WTC11 (cell line): Measurements from ENCODE around the gene UBP1. TPM values are rescaled to one million over a fixed set of nuclear protein-coding genes. Genes with fewer than 3 reads are reported as not detected.

Experiments
- ATAC-seq: fragments of 200-7000 bp; cut with Tn5 transposase; 2 replicates; pipeline ENCODE4 v1.10.0; 2021; ENCODE audit warnings: mild to moderate bottlenecking, moderate library complexity
- CTCF ChIA-PET: fragments of 300-600 bp; sonication (Branson Sonifier 250); formaldehyde crosslinking; loops from one replicate; lab custom pipeline; 2021; ENCODE audit warnings: antibody characterized with exemption; lab: Charles Lee
- POLR2A ChIA-PET: fragments of 350-600 bp; sonication (Branson Sonifier 250); formaldehyde crosslinking; loops from one replicate; lab custom pipeline; 2021; ENCODE audit warnings: antibody characterized with exemption; lab: Charles Lee
- DNase-seq: peaks from one replicate; pipeline ENCODE4 v3.0.0; 2021; ENCODE audit warnings: low spot score
- H3K27ac Mint-ChIP-seq: 2 replicates; pipeline ENCODE4 v1.8.0; 2021; ENCODE audit warnings: mixed read lengths
- H3K27me3 Mint-ChIP-seq: 2 replicates; pipeline ENCODE4 v1.8.0; 2021; ENCODE audit warnings: low read depth, mild to moderate bottlenecking, moderate library complexity, mixed read lengths
- H3K36me3 Mint-ChIP-seq: 2 replicates; pipeline ENCODE4 v1.8.0; 2021; ENCODE audit warnings: mixed read lengths
- H3K4me1 Mint-ChIP-seq: 2 replicates; pipeline ENCODE4 v1.8.0; 2022; ENCODE audit warnings: mixed read lengths
- H3K4me3 Mint-ChIP-seq: 2 replicates; pipeline ENCODE4 v1.8.0; 2021; ENCODE audit warnings: mild to moderate bottlenecking, moderate library complexity, mixed read lengths
- H3K9me3 Mint-ChIP-seq: 2 replicates; pipeline ENCODE4 v1.8.0; 2021; ENCODE audit warnings: mixed read lengths
- ATF1 ChIP-seq: sonication (generic); formaldehyde crosslinking; IDR thresholded peaks from 2 replicates; pipeline ENCODE4 v1.8.1; 2023; ENCODE audit warnings: mild to moderate bottlenecking, moderate library complexity, missing genetic modification reagents
- CTCF ChIP-seq: fragments of 200-600 bp; IDR thresholded peaks from 2 replicates; pipeline ENCODE4 v1.8.0; 2022; ENCODE audit warnings: antibody characterized with exemption
- FOXK1 ChIP-seq: sonication (generic); formaldehyde crosslinking; IDR thresholded peaks from 2 replicates; pipeline ENCODE4 v1.8.0; 2022; ENCODE audit warnings: mild to moderate bottlenecking, moderate library complexity, missing genetic modification reagents
- GRHL2 ChIP-seq: fragments of 250-450 bp; sonication (Bioruptor Pico); IDR thresholded peaks from 2 replicates; pipeline ENCODE4 v1.8.0; 2022; ENCODE audit warnings: mild to moderate bottlenecking, moderate library complexity; ENCODE audit not compliant: insufficient replicate concordance, severe bottlenecking
- GTF2I ChIP-seq: fragments of 250-450 bp; sonication (Bioruptor Pico); conservative IDR thresholded peaks from 2 replicates; pipeline ENCODE4 v1.4.0; 2021; ENCODE audit warnings: mild to moderate bottlenecking
- JAZF1 ChIP-seq: fragments of 250-450 bp; sonication (Bioruptor Pico); IDR thresholded peaks from 2 replicates; pipeline ENCODE4 v1.9.0; 2021; ENCODE audit warnings: moderate library complexity, mild to moderate bottlenecking, inconsistent platforms
- MXD4 ChIP-seq: fragments of 250-450 bp; sonication (Bioruptor Pico); IDR thresholded peaks from 2 replicates; pipeline ENCODE4 v1.8.0; 2021; ENCODE audit warnings: mild to moderate bottlenecking, moderate library complexity, borderline replicate concordance
- NR1H2 ChIP-seq: sonication (generic); formaldehyde crosslinking; IDR thresholded peaks from 2 replicates; pipeline ENCODE4 v1.9.0; 2021; ENCODE audit warnings: mild to moderate bottlenecking, moderate library complexity, missing genetic modification reagents
- NR2C2 ChIP-seq: sonication (generic); formaldehyde crosslinking; IDR thresholded peaks from 2 replicates; pipeline ENCODE4 v1.8.0; 2022; ENCODE audit warnings: mild to moderate bottlenecking, missing genetic modification reagents
- PRDM15 ChIP-seq: sonication (generic); formaldehyde crosslinking; IDR thresholded peaks from 2 replicates; pipeline ENCODE4 v1.8.0; 2022; ENCODE audit warnings: missing genetic modification reagents
- PRRX2 ChIP-seq: fragments of 250-450 bp; sonication (Bioruptor Pico); IDR thresholded peaks from 2 replicates; pipeline ENCODE4 v1.8.0; 2021; ENCODE audit warnings: mild to moderate bottlenecking
- RORB ChIP-seq: fragments of 250-450 bp; sonication (Bioruptor Pico); IDR thresholded peaks from 2 replicates; pipeline ENCODE4 v1.9.0; 2021; ENCODE audit warnings: mild to moderate bottlenecking
- TEAD1 ChIP-seq: sonication (generic); formaldehyde crosslinking; IDR thresholded peaks from 2 replicates; pipeline ENCODE4 v1.8.0; 2022; ENCODE audit warnings: mild to moderate bottlenecking, missing genetic modification reagents
- TEAD4 ChIP-seq: sonication (generic); formaldehyde crosslinking; IDR thresholded peaks from 2 replicates; pipeline ENCODE4 v1.8.0; 2022; ENCODE audit warnings: mild to moderate bottlenecking, missing genetic modification reagents
- ZNF232 ChIP-seq: sonication (generic); formaldehyde crosslinking; IDR thresholded peaks from 2 replicates; pipeline ENCODE4 v1.8.0; 2022; ENCODE audit warnings: mild to moderate bottlenecking, missing genetic modification reagents
- ZNF263 ChIP-seq: sonication (generic); formaldehyde crosslinking; IDR thresholded peaks from 2 replicates; pipeline ENCODE4 v1.8.1; 2022; ENCODE audit warnings: low read depth, mild to moderate bottlenecking, moderate library complexity, missing genetic modification reagents
- ZNF317 ChIP-seq: sonication (generic); formaldehyde crosslinking; IDR thresholded peaks from 2 replicates; pipeline ENCODE4 v1.8.1; 2023; ENCODE audit warnings: low read depth, mild to moderate bottlenecking, moderate library complexity, missing genetic modification reagents, borderline replicate concordance
- ZNF423 ChIP-seq: fragments of 250-450 bp; sonication (Bioruptor Pico); IDR thresholded peaks from 2 replicates; pipeline ENCODE4 v2.1.2; 2022; ENCODE audit warnings: mild to moderate bottlenecking, moderate library complexity
- total RNA-seq: library from RNA; stranded (reverse); gene quantifications from 3 replicates; pipeline ENCODE4 v1.2.3, GENCODE V29; 2021
- TF ChIP-seq, protein P1 (sequence below): fragments of 250-450 bp; sonication (Bioruptor Pico); IDR thresholded peaks from 2 replicates; pipeline ENCODE4 v1.9.0; 2021; ENCODE audit warnings: mild to moderate bottlenecking

The UBP1 gene
- total RNA-seq, 1 experiment from 2014 or later, result 72.6 TPM

DNA sequence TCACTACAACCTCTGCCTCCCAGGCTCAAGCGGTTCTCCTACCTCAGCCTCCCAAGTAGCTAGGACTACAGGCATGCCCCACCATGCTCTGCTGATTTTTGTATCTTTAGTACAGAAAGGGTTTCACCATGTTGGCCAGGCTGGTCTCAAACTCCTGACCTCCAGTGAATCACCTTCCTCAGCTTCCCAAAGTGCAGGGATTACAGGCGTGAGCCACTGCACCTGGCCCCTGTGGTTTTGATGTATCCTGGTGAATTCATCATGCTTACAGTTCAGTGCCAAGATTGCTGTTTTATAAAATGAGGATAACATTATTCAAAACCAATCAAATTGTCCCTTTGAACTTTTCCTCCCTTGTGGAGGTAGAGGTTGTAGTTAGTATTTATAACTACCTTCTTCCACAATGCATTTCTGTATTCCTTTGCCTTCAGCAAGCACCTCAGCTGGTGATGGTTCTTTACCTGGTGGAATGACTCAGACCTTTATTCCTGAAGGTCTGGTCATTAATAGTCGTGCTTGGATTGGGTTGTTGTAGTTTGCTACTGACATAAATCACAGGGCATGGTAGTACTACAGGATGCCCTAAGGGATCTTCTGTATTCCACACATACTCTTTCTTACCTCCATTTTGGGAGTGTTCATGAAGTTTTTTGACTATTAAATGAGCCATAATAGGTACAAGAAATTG, 76.9 kb downstream of the UBP1 start:
- Mint-ChIP-seq H3K27me3 (no peaks in the 10 kb centered on the region), H3K27ac (no peak overlapping the region), H3K9me3 (no peaks in the 10 kb centered on the region), H3K4me3 (no peak overlapping the region)
- no peak for ATAC-seq
- TF ChIP-seq JAZF1 (no peak), NR2C2 (CRISPR knock-in tag) (no peak), GTF2I (no peak), ZNF317 (CRISPR knock-in tag) (no peak), ZNF263 (no peak)
- TF ChIP-seq, all 79 proteins: peak for 0
- DNase-seq, result no peak
- peaks cover 4% of the 10 kb centered on the region; the same call in 1 of the 2 replicates for H3K4me1 Mint-ChIP-seq
- no peaks in the 10 kb centered on the region for H3K36me3 Mint-ChIP-seq
- CTCF ChIA-PET, result interaction anchor here (1.1 to 1.9 kb wide), 4 partner anchors 9 to 424 kb away, joined by 3 to 21 read pairs (median 6); no protein-coding TSS in a partner anchor
- POLR2A ChIA-PET, result no interaction called here

DNA sequence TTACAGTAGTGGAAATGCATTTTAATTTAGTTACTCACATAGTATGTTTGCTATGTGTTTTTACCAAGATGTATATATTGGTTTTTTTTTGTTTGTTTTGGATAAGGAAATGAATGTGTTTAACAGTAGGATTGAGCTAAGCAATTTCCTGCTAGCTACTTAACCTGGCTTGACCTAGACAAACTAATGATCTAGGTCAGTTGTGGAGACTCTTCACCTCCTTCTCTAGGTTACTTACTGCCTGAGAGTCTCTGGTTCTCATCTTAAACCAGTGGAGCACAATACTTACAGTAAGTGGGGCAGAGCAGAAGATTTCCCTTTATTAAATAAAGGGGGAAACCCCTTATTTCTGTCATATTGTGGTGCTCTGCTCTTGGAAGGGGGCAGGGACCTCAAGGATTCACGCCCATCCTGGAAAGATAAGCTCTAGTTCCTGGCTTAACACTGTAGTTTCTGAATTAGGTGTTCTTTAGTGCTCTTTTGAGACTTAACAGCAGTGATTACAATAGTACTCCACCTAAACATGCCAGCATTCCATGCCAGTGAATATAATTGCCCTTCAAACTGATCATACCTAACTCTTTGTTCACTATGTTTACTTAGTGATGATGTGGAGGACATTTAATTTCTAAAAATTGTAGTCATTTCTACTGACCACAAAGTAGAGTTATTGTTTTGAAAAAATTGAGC, 79.9 kb downstream of the UBP1 start:
- ATAC-seq, result no peak
- H3K9me3 Mint-ChIP-seq, result no peaks in the 10 kb centered on the region
- no peak overlapping the region for H3K27ac Mint-ChIP-seq
- H3K27me3 Mint-ChIP-seq, result no peaks in the 10 kb centered on the region
- TF ChIP-seq RORB (CRISPR knock-in tag), result no peak
- TF ChIP-seq, protein P1, sequence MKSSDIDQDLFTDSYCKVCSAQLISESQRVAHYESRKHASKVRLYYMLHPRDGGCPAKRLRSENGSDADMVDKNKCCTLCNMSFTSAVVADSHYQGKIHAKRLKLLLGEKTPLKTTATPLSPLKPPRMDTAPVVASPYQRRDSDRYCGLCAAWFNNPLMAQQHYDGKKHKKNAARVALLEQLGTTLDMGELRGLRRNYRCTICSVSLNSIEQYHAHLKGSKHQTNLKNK (CRISPR knock-in tag), result no peak
- TF ChIP-seq NR1H2 (CRISPR knock-in tag), result no peak
- no peak for TF ChIP-seq PRDM15
- TF ChIP-seq TEAD4 (CRISPR knock-in tag), result no peak
- no peak for TF ChIP-seq ZNF423 (CRISPR knock-in tag)
- no peak for TF ChIP-seq FOXK1
- no peak for TF ChIP-seq CTCF
- no peak for TF ChIP-seq ATF1 (CRISPR knock-in tag)
- TF ChIP-seq MXD4 (CRISPR knock-in tag), result no peak
- TF ChIP-seq JAZF1, result no peak
- no peak for TF ChIP-seq TEAD1
- TF ChIP-seq ZNF232 (CRISPR knock-in tag), result no peak
- no peak for TF ChIP-seq GRHL2 (CRISPR knock-in tag)
- no peak for TF ChIP-seq PRRX2 (CRISPR knock-in tag)
- TF ChIP-seq, all 79 proteins: peak for 0
- Mint-ChIP-seq H3K4me1 (peaks cover 4% of the 10 kb centered on the region; the same call in 1 of the 2 replicates), H3K36me3 (no peaks in the 10 kb centered on the region), H3K4me3 (no peak overlapping the region)
- DNase-seq, result no peak
- ChIA-PET POLR2A (no interaction called here), CTCF (interaction anchor here (1.0 to 2.5 kb wide), 3 partner anchors 13 to 286 kb away, joined by 4 to 14 read pairs (median 5); no protein-coding TSS in a partner anchor)
